Right lung (tissue), 10 donors: ENCODE measurements around the gene GLI3. TPM values are rescaled to one million over a fixed set of nuclear protein-coding genes. Genes with fewer than 3 reads are reported as not detected.
A peak's percentile ranks its signal among the peaks of the same experiment; 100 is the strongest.

Experiments
- DNase-seq, 2 donors: peaks; one replicate each; pipeline ENCODE4 v3.0.0-alpha.2; 2013
- long read RNA-seq, 8 donors: transcript quantifications; one replicate each; lab custom pipeline, GENCODE V29; 2026
- polyA plus RNA-seq, 5 donors: library from polyadenylated mRNA; unstranded; fragments of 120-200 nt; gene quantifications; one replicate each; pipeline versions ENCODE4 v1.2.1 to v1.2.3, GENCODE V29; 2013; ENCODE audit warnings: inconsistent platforms in 1 of 5, low replicate concordance in 1 of 5; ENCODE audit not compliant: insufficient read length in 5 of 5, insufficient read depth in 1 of 5

GLI3 gene
- polyA plus RNA-seq: 10 to 100 TPM; 26.5 to 35.8 (median 28.7) TPM
- long read RNA-seq, donor 1, partial matches to known transcripts: 6 of 9 reads
- long read RNA-seq, donor 1, other reads (novel, unspliced or antisense): 0 of 9 reads
- long read RNA-seq, donor 2, full-length matches to known transcripts: 1 of 1 reads
- long read RNA-seq, donor 2, partial matches to known transcripts: 0 of 1 reads
- long read RNA-seq, donor 2, other reads (novel, unspliced or antisense): 0 of 1 reads
- long read RNA-seq, donor 3, full-length matches to known transcripts: 2 of 32 reads
- long read RNA-seq, donor 3, partial matches to known transcripts: 30 of 32 reads
- long read RNA-seq, donor 3, other reads (novel, unspliced or antisense): 0 of 32 reads
- long read RNA-seq, donor 4, partial matches to known transcripts: 0 of 3 reads
- long read RNA-seq, donor 4, other reads (novel, unspliced or antisense): 0 of 3 reads
- long read RNA-seq, donor 5, full-length matches to known transcripts: 2 of 2 reads
- long read RNA-seq, donor 5, partial matches to known transcripts: 0 of 2 reads
- long read RNA-seq, donor 5, other reads (novel, unspliced or antisense): 0 of 2 reads
- long read RNA-seq, donor 6: 0 reads
- long read RNA-seq, donor 7, partial matches to known transcripts: 0 of 1 reads
- long read RNA-seq, donor 7, other reads (novel, unspliced or antisense): 0 of 1 reads
- long read RNA-seq, donor 8: 0 reads

GRCh38 chr7:42236976-42237810 is at the start of gene GLI3:
Gene GLI3 (minus strand): TSS chr7:42237209. CDS start chr7:42223253, 13,956 bp downstream.
- peak; percentile 95 for DNase-seq

GRCh38 chr7:42285383-42285824 is 48.4 kb upstream of the GLI3 start:
- DNase-seq: no peak

- DNase-seq: no peak
Measured at GRCh38 chr7:42283553-42283952, 46.5 kb upstream of the GLI3 start.

GRCh38 chr7:42278344-42278743 is 41.3 kb upstream of the GLI3 start:
- no peak for DNase-seq

GRCh38 chr7:42274053-42274452 is 37.0 kb upstream of the GLI3 start:
- DNase-seq: no peak

- DNase-seq: no peak
Measured at GRCh38 chr7:42272793-42273665, 36.0 kb upstream of the GLI3 start.

- no peak for DNase-seq
Measured at GRCh38 chr7:42269161-42269560, 32.2 kb upstream of the GLI3 start.

GRCh38 chr7:42264702-42265101 is 27.7 kb upstream of the GLI3 start:
- DNase-seq: no peak

- no peak for DNase-seq
Measured at GRCh38 chr7:42263971-42264370, 27.0 kb upstream of the GLI3 start.

- no peak for DNase-seq
Measured at GRCh38 chr7:42262964-42263363, 26.0 kb upstream of the GLI3 start.

GRCh38 chr7:42254217-42254616 is 17.2 kb upstream of the GLI3 start:
- DNase-seq: no peak

GRCh38 chr7:42253316-42253715 is 16.3 kb upstream of the GLI3 start:
- no peak for DNase-seq

GRCh38 chr7:42250411-42250810 is 13.4 kb upstream of the GLI3 start:
- DNase-seq: no peak

GRCh38 chr7:42248579-42248978 is 11.6 kb upstream of the GLI3 start:
- no peak for DNase-seq

- no peak for DNase-seq
Measured at GRCh38 chr7:42247301-42247700, 10.3 kb upstream of the GLI3 start.

- no peak for DNase-seq
Measured at GRCh38 chr7:42244828-42245227, 7.8 kb upstream of the GLI3 start.

GRCh38 chr7:42242381-42242780 is 5.4 kb upstream of the GLI3 start:
- no peak for DNase-seq

- no peak for DNase-seq
Measured at GRCh38 chr7:42241424-42241823, 4.4 kb upstream of the GLI3 start.

GRCh38 chr7:42240416-42240815 is 3.4 kb upstream of the GLI3 start:
- no peak for DNase-seq

GRCh38 chr7:42238709-42239366 is 1.8 kb upstream of the GLI3 start:
- DNase-seq: no peak
